ENCODE measurements around the gene LAMB4. TPM values are rescaled to one million over a fixed set of nuclear protein-coding genes. Genes with fewer than 3 reads are reported as not detected.

The LAMB4 gene
- total and polyA plus RNA-seq, 2 of the 8 experiments (the other 6 are each of a cell fraction or from before 2014, with no cell fraction given) = not detected

GRCh38 chr7:108062250-108063014 is 67.7 kb downstream of the LAMB4 start:
- no peak overlapping the region for H3K27ac ChIP-seq (ENCODE audit: low read depth, low read length)
- no peak overlapping the region for H4K5ac ChIP-seq (ENCODE audit: insufficient read length, low read depth, low read length)
- 91% methylated on average over 5 of the region's 5 CpGs; no CpG with 5 or more reads in 1 of the 2 experiments for WGBS, 2 experiments (ENCODE audit: extremely low coverage in 1 of 2, insufficient coverage in 1 of 2, insufficient read length in 1 of 2, insufficient replicate concordance in 2 of 2, low coverage in 1 of 2, low lambda C conversion rate in 2 of 2, missing lambda C conversion rate in 1 of 2)
- H3K4me1 ChIP-seq (replicated peaks in 1 of 4; ENCODE audit: control insufficient read depth in 3 of 4, insufficient read depth in 4 of 4, low read length in 3 of 4) = peaks cover 0 to 5% (median under 1%) of the 10 kb centered on the region in 4 experiments; a peak in 1 of 7 replicates
- no peaks in the 10 kb centered on the region for H3K36me3 ChIP-seq (ENCODE audit: control insufficient read depth in 2 of 4, insufficient read depth in 4 of 4, low read length in 3 of 4)
- no peak overlapping the region for H3K14ac ChIP-seq (ENCODE audit: insufficient read length)
- no peak overlapping the region for H2AK5ac ChIP-seq (ENCODE audit: low read depth, low read length)
- H4K8ac ChIP-seq (ENCODE audit: extremely low read depth, insufficient read depth, low read length) = no peak overlapping the region; the same call in 1 of the 2 replicates
- H2BK5ac ChIP-seq (ENCODE audit: low read depth, low read length) = no peak overlapping the region
- no peaks in the 10 kb centered on the region for H3K79me1 ChIP-seq (ENCODE audit: low read depth, low read length)
- H2BK15ac ChIP-seq (ENCODE audit: low read length) = no peak overlapping the region
- H2AFZ ChIP-seq (ENCODE audit: low read length) = no peak overlapping the region
- no peak overlapping the region for H3K4me2 ChIP-seq (ENCODE audit: insufficient read depth in 1 of 2, low read depth in 2 of 2, low read length in 2 of 2)
- no peak overlapping the region for H3K9ac ChIP-seq (replicated peaks in 1 of 4; ENCODE audit: extremely low read depth in 1 of 4, low read depth in 3 of 4, low read length in 3 of 4)
- ChIA-PET CTCF (ENCODE audit: partially characterized antibody) (interaction anchor here (0.6 to 1.5 kb wide), 3 partner anchors 29 to 234 kb away, joined by 3 read pairs; no protein-coding TSS in a partner anchor), POLR2A (ENCODE audit: partially characterized antibody) (no interaction called here)
- no peaks in the 10 kb centered on the region for H4K20me1 ChIP-seq (replicated peaks in 1 of 2; ENCODE audit: control insufficient read depth in 1 of 2, insufficient read depth in 2 of 2, low read length in 2 of 2)
- no peaks in the 10 kb centered on the region for H3K79me2 ChIP-seq (ENCODE audit: control insufficient read depth in 1 of 2, insufficient read depth in 2 of 2, low read length in 2 of 2)
- H2BK12ac ChIP-seq (ENCODE audit: low read depth, low read length) = no peak overlapping the region
- H3K4me3 ChIP-seq (ENCODE audit: extremely low read depth in 1 of 4, insufficient read depth in 2 of 4, low read depth in 3 of 4, low read length in 4 of 4) = no peak overlapping the region
- no peak for FAIRE-seq
- no peak overlapping the region for H2BK20ac ChIP-seq (ENCODE audit: low read length)
- H3K9me3 ChIP-seq (ENCODE audit: insufficient read depth in 2 of 2, low read depth in 1 of 2, low read length in 1 of 2) = no peaks in the 10 kb centered on the region
- H4K91ac ChIP-seq (replicated peaks; ENCODE audit: insufficient read length, low read length) = no peak overlapping the region
- H3K56ac ChIP-seq (replicated peaks; ENCODE audit: insufficient read length, low read depth, low read length) = no peak overlapping the region
- H3K23ac ChIP-seq (ENCODE audit: insufficient read length) = no peak overlapping the region
- no peak overlapping the region for H2BK120ac ChIP-seq (replicated peaks; ENCODE audit: low read depth, low read length)
- no peaks in the 10 kb centered on the region for H3K23me2 ChIP-seq (ENCODE audit: low read depth, low read length)
- DNase-seq (ENCODE audit: low read depth in 1 of 2, low spot score in 2 of 2) = no peak
- no peaks in the 10 kb centered on the region for H3K27me3 ChIP-seq (replicated peaks in 1 of 4; ENCODE audit: control insufficient read depth in 3 of 4, extremely low read depth in 1 of 4, insufficient read depth in 3 of 4, low read length in 3 of 4)
- H3K4ac ChIP-seq (replicated peaks; ENCODE audit: insufficient read length, low read depth, low read length) = no peak overlapping the region
- no peak overlapping the region for H3K18ac ChIP-seq (ENCODE audit: extremely low read depth, low read length)
- TF ChIP-seq KDM4A (IDR thresholded peaks at IDR 0.05; ENCODE audit: low read depth, low read length, severe bottlenecking) (no peak), CREB1 (IDR thresholded peaks at IDR 0.05) (no peak), NANOG (IDR thresholded peaks at IDR 0.05; ENCODE audit: insufficient read depth, low read depth, low read length, poor library complexity, severe bottlenecking) (no peak), CHD2 (IDR thresholded peaks at IDR 0.05; ENCODE audit: low read length) (no peak)

Measured in H1 (cell line).